B cell (primary cell): ENCODE data around the gene MACIR.
A peak's percentile ranks its signal among the peaks of the same experiment; 100 is the strongest.

Source experiments
- EZH2 ChIP-seq: IDR thresholded peaks from 2 replicates; pipeline ENCODE4 v1.6.1; 2012; ENCODE audit warnings: borderline replicate concordance, low read depth, mild to moderate bottlenecking, moderate library complexity, low read length; ENCODE audit not compliant: insufficient read depth, poor library complexity, severe bottlenecking
- TF ChIP-seq, protein P1 (sequence below): fragments of 200-600 bp; IDR thresholded peaks from one replicate; pipeline ENCODE4 v1.8.0; 2022; ENCODE audit warnings: antibody characterized with exemption, mild to moderate bottlenecking

DNA sequence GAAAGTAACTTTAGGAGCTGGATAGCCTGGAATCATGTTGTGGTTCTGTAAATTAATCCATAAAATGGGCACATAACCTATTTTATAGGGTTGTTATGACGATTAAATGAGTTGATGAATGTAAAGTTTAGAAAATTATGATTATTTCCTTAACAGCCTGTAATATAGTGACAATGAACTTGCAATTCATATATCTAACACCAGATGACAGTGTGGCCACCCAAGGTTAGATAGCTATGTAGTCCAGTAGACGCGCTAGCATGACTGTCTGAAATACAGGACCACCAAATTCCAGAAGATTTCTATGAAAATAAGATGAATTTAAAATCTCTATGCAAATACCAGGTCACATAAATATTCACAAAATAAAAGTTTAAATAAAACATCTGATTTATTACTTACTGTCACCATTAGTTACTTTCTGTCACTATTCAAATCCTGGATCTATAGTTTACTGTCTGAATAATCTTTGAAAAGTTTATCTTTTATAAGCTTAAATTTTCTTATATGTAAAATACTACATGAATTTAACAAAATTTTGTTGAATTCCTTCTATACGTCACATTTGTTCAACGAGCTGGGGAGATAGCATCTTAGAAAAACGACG lies 26.1 kb upstream of the MACIR start:
- TF ChIP-seq, protein P1, sequence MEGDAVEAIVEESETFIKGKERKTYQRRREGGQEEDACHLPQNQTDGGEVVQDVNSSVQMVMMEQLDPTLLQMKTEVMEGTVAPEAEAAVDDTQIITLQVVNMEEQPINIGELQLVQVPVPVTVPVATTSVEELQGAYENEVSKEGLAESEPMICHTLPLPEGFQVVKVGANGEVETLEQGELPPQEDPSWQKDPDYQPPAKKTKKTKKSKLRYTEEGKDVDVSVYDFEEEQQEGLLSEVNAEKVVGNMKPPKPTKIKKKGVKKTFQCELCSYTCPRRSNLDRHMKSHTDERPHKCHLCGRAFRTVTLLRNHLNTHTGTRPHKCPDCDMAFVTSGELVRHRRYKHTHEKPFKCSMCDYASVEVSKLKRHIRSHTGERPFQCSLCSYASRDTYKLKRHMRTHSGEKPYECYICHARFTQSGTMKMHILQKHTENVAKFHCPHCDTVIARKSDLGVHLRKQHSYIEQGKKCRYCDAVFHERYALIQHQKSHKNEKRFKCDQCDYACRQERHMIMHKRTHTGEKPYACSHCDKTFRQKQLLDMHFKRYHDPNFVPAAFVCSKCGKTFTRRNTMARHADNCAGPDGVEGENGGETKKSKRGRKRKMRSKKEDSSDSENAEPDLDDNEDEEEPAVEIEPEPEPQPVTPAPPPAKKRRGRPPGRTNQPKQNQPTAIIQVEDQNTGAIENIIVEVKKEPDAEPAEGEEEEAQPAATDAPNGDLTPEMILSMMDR, result peak; percentile 80
- no peak for TF ChIP-seq EZH2
